ENCODE results near the gene RABGGTB.

DNA sequence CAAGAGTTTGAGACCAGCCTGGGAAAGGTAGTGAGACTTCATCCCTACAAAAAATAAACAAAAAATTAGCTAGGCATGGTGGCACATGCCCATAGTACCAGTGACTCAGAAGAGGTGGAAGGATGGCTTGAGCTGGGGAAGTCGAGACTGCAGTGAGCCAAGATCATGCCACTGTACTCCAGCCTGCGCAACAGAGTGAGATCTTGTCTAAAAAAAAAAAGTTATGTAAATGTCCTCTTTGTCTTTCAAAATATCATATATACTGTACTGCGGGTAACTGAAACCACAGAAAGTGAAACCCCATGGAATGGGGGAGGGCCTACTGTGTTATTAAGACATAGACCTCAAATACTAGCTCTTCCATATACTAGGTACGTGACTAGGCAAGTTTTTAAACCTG lies 40.8 kb upstream of the RABGGTB start:
- TF ChIP-seq CTCF (IDR thresholded peaks at IDR 0.05) (no peak), POLR2A (IDR thresholded peaks at IDR 0.05) (no peak)

All from vagina (tissue), 2 donors.